Mesendoderm (in vitro differentiated cells): ENCODE data around the gene NDUFAF2. TPM values are rescaled to one million over a fixed set of nuclear protein-coding genes. Genes with fewer than 3 reads are reported as not detected.

Source experiments
- DNase-seq: peaks from one replicate; pipeline ENCODE4 v3.0.0; 2013
- H2AK5ac ChIP-seq: 2 replicates; pipeline ENCODE4 v1.6.1; 2013; ENCODE audit warnings: low read length, inconsistent platforms
- H2BK120ac ChIP-seq: 2 replicates; pipeline ENCODE4 v1.6.1; 2013; ENCODE audit warnings: low read depth, mild to moderate bottlenecking, low read length, moderate library complexity, mixed read lengths
- H2BK15ac ChIP-seq: replicated peaks from 2 replicates; pipeline ENCODE4 v1.6.1; 2013; ENCODE audit warnings: low read depth, mild to moderate bottlenecking, moderate library complexity
- H2BK5ac ChIP-seq: 2 replicates; pipeline ENCODE4 v1.6.1; 2013; ENCODE audit warnings: low read length, inconsistent platforms
- H3K18ac ChIP-seq: 2 replicates; pipeline ENCODE4 v1.6.1; 2013; ENCODE audit warnings: mild to moderate bottlenecking, low read length, mixed read lengths
- H3K23ac ChIP-seq: one replicate; pipeline ENCODE4 v1.6.1; 2013; ENCODE audit warnings: low read length
- H3K27ac ChIP-seq: 2 replicates; pipeline ENCODE4 v1.5.1; 2013; ENCODE audit warnings: low read depth, mild to moderate bottlenecking, inconsistent platforms, low read length, moderate library complexity
- H3K27me3 ChIP-seq: 2 replicates; pipeline ENCODE4 v1.6.1; 2013; ENCODE audit warnings: low read length, control low read depth, mild to moderate bottlenecking, inconsistent platforms; ENCODE audit not compliant: insufficient read depth, poor library complexity
- H3K36me3 ChIP-seq: 2 replicates; pipeline ENCODE4 v1.6.1; 2013; ENCODE audit warnings: low read length, inconsistent platforms; ENCODE audit not compliant: control insufficient read depth, insufficient read depth
- H3K4ac ChIP-seq: one replicate; pipeline ENCODE4 v1.6.1; 2013; ENCODE audit warnings: low read depth, mild to moderate bottlenecking, low read length, moderate library complexity
- H3K4me1 ChIP-seq: 2 replicates; pipeline ENCODE4 v1.6.1; 2013; ENCODE audit warnings: low read depth, low read length, inconsistent platforms; ENCODE audit not compliant: control insufficient read depth
- H3K4me2 ChIP-seq: 2 replicates; pipeline ENCODE4 v1.6.1; 2013; ENCODE audit warnings: low read length
- H3K4me3 ChIP-seq: 2 replicates; pipeline ENCODE4 v1.5.1; 2013; ENCODE audit warnings: mild to moderate bottlenecking, low read length
- H3K56ac ChIP-seq: one replicate; pipeline ENCODE4 v1.6.1; 2013; ENCODE audit warnings: low read length
- H3K79me1 ChIP-seq: 2 replicates; pipeline ENCODE4 v1.6.1; 2013; ENCODE audit warnings: low read length, inconsistent platforms
- H3K79me2 ChIP-seq: 2 replicates; pipeline ENCODE4 v1.6.1; 2013; ENCODE audit warnings: mild to moderate bottlenecking, low read length; ENCODE audit not compliant: control insufficient read depth, insufficient read depth
- H3K9ac ChIP-seq: 2 replicates; pipeline ENCODE4 v1.6.1; 2013; ENCODE audit warnings: low read length, inconsistent platforms
- H4K5ac ChIP-seq: one replicate; pipeline ENCODE4 v1.6.1; 2013; ENCODE audit warnings: low read length
- H4K8ac ChIP-seq: one replicate; pipeline ENCODE4 v1.6.1; 2013; ENCODE audit warnings: low read depth, mild to moderate bottlenecking, control low read depth, low read length, moderate library complexity
- WGBS: extraction: QIAGEN DNeasy Blood & Tissue Kit; methylation state at CpG from one replicate; pipeline ENCODE4 v1.1.7; 2013; ENCODE audit warnings: low lambda C conversion rate, missing lambda C conversion rate; ENCODE audit not compliant: insufficient coverage; ENCODE audit errors: extremely low coverage; 5-methylcytosine and 5-hydroxymethylcytosine counted together
- polyA plus RNA-seq, 2 experiments: library from polyadenylated mRNA; stranded (reverse); fragments of 200-250 nt; gene quantifications; one replicate each; pipeline ENCODE4 v1.2.3, GENCODE V29; 2013

Gene NDUFAF2
- polyA plus RNA-seq (2013, experiment 1 of 2) = 116 TPM
- 105 TPM for polyA plus RNA-seq (2013, experiment 2 of 2)

GRCh38 chr5:60944904-60945812 lies at the start of gene NDUFAF2, which contains the start of gene ERCC8:
NDUFAF2 (plus strand) TSS chr5:60945205; CDS start chr5:60945256, 51 bp downstream.
ERCC8 (minus strand) TSS chr5:60945070; CDS start chr5:60945008, 62 bp downstream.
- WGBS = no CpG with 5 or more reads among the region's 64 CpGs
- H3K4me2 ChIP-seq = peak within 1 kb of the TSS; percentile 93
- peak within 1 kb of the TSS; percentile 35 for H3K23ac ChIP-seq

GRCh38 chr5:60896991-60897390 lies 48.0 kb upstream of the NDUFAF2 start:
- Histone ChIP-seq H2BK120ac (no peak overlapping the region), H3K18ac (no peak overlapping the region), H3K79me2 (no peaks in the 10 kb centered on the region), H3K27me3 (no peaks in the 10 kb centered on the region), H3K27ac (no peak overlapping the region), H3K56ac (no peak overlapping the region), H4K5ac (no peak overlapping the region), H2AK5ac (no peak overlapping the region), H3K9ac (no peak overlapping the region), H3K4me3 (no peak overlapping the region), H2BK5ac (no peak overlapping the region), H2BK15ac (no peak overlapping the region), H3K4ac (no peak overlapping the region), H3K4me1 (no peaks in the 10 kb centered on the region), H3K36me3 (peaks cover 3% of the 10 kb centered on the region), H3K4me2 (no peak overlapping the region), H3K23ac (no peak overlapping the region), H4K8ac (no peak overlapping the region), H3K79me1 (no peaks in the 10 kb centered on the region)
- no peak for DNase-seq
- WGBS = no CpG with 5 or more reads among the region's 4 CpGs

More at GRCh38 chr5:60944904-60945812, at the start of gene NDUFAF2, which contains the start of gene ERCC8:
- Histone ChIP-seq H3K9ac (peak within 1 kb of the TSS; percentile 87), H2BK120ac (no peak within 1 kb of the TSS), H3K79me2 (peaks cover 11% of the 10 kb centered on the region), H2BK5ac (no peak within 1 kb of the TSS), H3K4ac (peak within 1 kb of the TSS; percentile 60), H3K4me1 (peaks cover 3% of the 10 kb centered on the region), H2BK15ac (no peak within 1 kb of the TSS), H3K27ac (no peak within 1 kb of the TSS), H3K56ac (peak within 1 kb of the TSS; percentile 96), H2AK5ac (no peak within 1 kb of the TSS), H3K4me3 (peak within 1 kb of the TSS; percentile 98), H3K79me1 (peaks cover 7% of the 10 kb centered on the region), H4K8ac (no peak within 1 kb of the TSS), H3K18ac (no peak within 1 kb of the TSS), H3K27me3 (no peaks in the 10 kb centered on the region), H4K5ac (peak within 1 kb of the TSS; percentile 75), H3K36me3 (no peaks in the 10 kb centered on the region)
- peak; percentile 97 for DNase-seq

- no peak overlapping the region for H3K27ac ChIP-seq
- WGBS = no CpG with 5 or more reads among the region's 4 CpGs
- H4K8ac ChIP-seq = no peak overlapping the region
- no peak overlapping the region for H2BK5ac ChIP-seq
- DNase-seq = no peak
- H3K4me3 ChIP-seq = no peak overlapping the region
- no peaks in the 10 kb centered on the region for H3K4me1 ChIP-seq
- H3K27me3 ChIP-seq = no peaks in the 10 kb centered on the region
- no peak overlapping the region for H2BK15ac ChIP-seq
- no peaks in the 10 kb centered on the region for H3K36me3 ChIP-seq
- no peak overlapping the region for H3K9ac ChIP-seq
- H3K18ac ChIP-seq = no peak overlapping the region
- H3K23ac ChIP-seq = no peak overlapping the region
- no peaks in the 10 kb centered on the region for H3K79me1 ChIP-seq
- H3K56ac ChIP-seq = no peak overlapping the region
- no peak overlapping the region for H3K4ac ChIP-seq
- H3K79me2 ChIP-seq = no peaks in the 10 kb centered on the region
- no peak overlapping the region for H2AK5ac ChIP-seq
- no peak overlapping the region for H4K5ac ChIP-seq
- H2BK120ac ChIP-seq = no peak overlapping the region
- H3K4me2 ChIP-seq = no peak overlapping the region
Measured at GRCh38 chr5:60903356-60903755, 41.6 kb upstream of the NDUFAF2 start.

- H3K79me2 ChIP-seq = no peaks in the 10 kb centered on the region
- no peak overlapping the region for H3K9ac ChIP-seq
- no peak overlapping the region for H2BK120ac ChIP-seq
- no peak overlapping the region for H2AK5ac ChIP-seq
- H3K4me1 ChIP-seq = no peaks in the 10 kb centered on the region
- no peak overlapping the region for H3K56ac ChIP-seq
- no peak overlapping the region for H3K4ac ChIP-seq
- H4K8ac ChIP-seq = no peak overlapping the region
- no peak overlapping the region for H3K4me3 ChIP-seq
- no peaks in the 10 kb centered on the region for H3K79me1 ChIP-seq
- H4K5ac ChIP-seq = no peak overlapping the region
- H3K4me2 ChIP-seq = no peak overlapping the region
- H3K27ac ChIP-seq = no peak overlapping the region
- H2BK5ac ChIP-seq = no peak overlapping the region
- no peak overlapping the region for H2BK15ac ChIP-seq
- no peak for DNase-seq
- H3K23ac ChIP-seq = no peak overlapping the region
- no peaks in the 10 kb centered on the region for H3K27me3 ChIP-seq
- H3K36me3 ChIP-seq = no peaks in the 10 kb centered on the region
- H3K18ac ChIP-seq = no peak overlapping the region
Measured at GRCh38 chr5:60916646-60917045, 28.4 kb upstream of the NDUFAF2 start.

- Histone ChIP-seq H3K79me1 (no peaks in the 10 kb centered on the region), H2BK5ac (no peak overlapping the region), H2BK120ac (no peak overlapping the region), H3K4me3 (no peak overlapping the region), H3K56ac (no peak overlapping the region), H3K27ac (no peak overlapping the region), H4K8ac (no peak overlapping the region), H3K36me3 (no peaks in the 10 kb centered on the region), H3K79me2 (no peaks in the 10 kb centered on the region), H2BK15ac (no peak overlapping the region), H3K27me3 (no peaks in the 10 kb centered on the region), H3K4me1 (no peaks in the 10 kb centered on the region), H2AK5ac (no peak overlapping the region), H3K9ac (no peak overlapping the region), H4K5ac (no peak overlapping the region), H3K23ac (no peak overlapping the region), H3K18ac (no peak overlapping the region), H3K4me2 (no peak overlapping the region), H3K4ac (no peak overlapping the region)
- DNase-seq = no peak
- WGBS = no CpG with 5 or more reads among the region's 2 CpGs
Measured at GRCh38 chr5:60918466-60918865, 26.5 kb upstream of the NDUFAF2 start.
